OCI-M1 (cell line): ENCODE results near the gene CHD5.
"Not testable (repeated sequence)": the region's sequence is repeated elsewhere in the genome, so short reads cannot be mapped to it uniquely, and the experiment has no call there.

ENCODE experiments used
- DNase-seq: peaks from one replicate; lab custom pipeline; 2025; lab: John Stamatoyannopoulos, UW

The CHD5 gene

GRCh38 chr1:6086358-6086757 is 93.8 kb downstream of the CHD5 start:
- DNase-seq: no peak

GRCh38 chr1:6085666-6086065 is 94.5 kb downstream of the CHD5 start:
- DNase-seq: no peak

GRCh38 chr1:6084781-6085495 is 95.2 kb downstream of the CHD5 start:
- DNase-seq: no peak

- no peak for DNase-seq
Measured at GRCh38 chr1:6083801-6084446, 96.2 kb downstream of the CHD5 start.

GRCh38 chr1:6083385-6083784 is 96.7 kb downstream of the CHD5 start:
- no peak for DNase-seq

- DNase-seq: no peak
Measured at GRCh38 chr1:6082430-6082971, 97.6 kb downstream of the CHD5 start.

- no peak for DNase-seq
Measured at GRCh38 chr1:6081901-6082300, 98.2 kb downstream of the CHD5 start.

GRCh38 chr1:6080469-6080868 is 99.7 kb downstream of the CHD5 start:
- DNase-seq: no peak

GRCh38 chr1:6077919-6078318 is 102.2 kb downstream of the CHD5 start:
- DNase-seq: no peak

- DNase-seq: no peak
Measured at GRCh38 chr1:6077506-6077905, 102.6 kb downstream of the CHD5 start.

GRCh38 chr1:6077061-6077460 is 103.1 kb downstream of the CHD5 start:
- not testable (repeated sequence) for DNase-seq

GRCh38 chr1:6075748-6076147 is 104.4 kb downstream of the CHD5 start:
- DNase-seq: peak; percentile 35

- no peak for DNase-seq
Measured at GRCh38 chr1:6074192-6074901, 105.8 kb downstream of the CHD5 start.

GRCh38 chr1:6073480-6074053 is 106.6 kb downstream of the CHD5 start:
- DNase-seq: no peak

GRCh38 chr1:6072774-6073479 is 107.2 kb downstream of the CHD5 start:
- DNase-seq: no peak

GRCh38 chr1:6071219-6071618 is 108.9 kb downstream of the CHD5 start:
- DNase-seq: no peak

GRCh38 chr1:6070450-6070974 is 109.6 kb downstream of the CHD5 start:
- DNase-seq: no peak

GRCh38 chr1:6069573-6069972 is 110.5 kb downstream of the CHD5 start:
- no peak for DNase-seq

- DNase-seq: no peak
Measured at GRCh38 chr1:6068932-6069331, 111.2 kb downstream of the CHD5 start.

GRCh38 chr1:6068073-6068472 is 112.0 kb downstream of the CHD5 start:
- no peak for DNase-seq

- no peak for DNase-seq
Measured at GRCh38 chr1:6066680-6067079, 113.4 kb downstream of the CHD5 start.
